Neural cell (in vitro differentiated cells): ENCODE data around the gene GTPBP3.

ENCODE experiments used
- CTCF ChIP-seq: fragments of 450-650 bp; IDR thresholded peaks from 2 replicates; pipeline ENCODE4 v1.5.1; 2014; ENCODE audit warnings: antibody characterized with exemption, mild to moderate bottlenecking, moderate library complexity; ENCODE audit not compliant: poor library complexity, severe bottlenecking
- SMC3 ChIP-seq: fragments of 450-650 bp; conservative IDR thresholded peaks from 2 replicates; pipeline ENCODE4 v1.6.1; 2014; ENCODE audit warnings: antibody characterized with exemption, mild to moderate bottlenecking, moderate library complexity; ENCODE audit not compliant: poor library complexity

DNA sequence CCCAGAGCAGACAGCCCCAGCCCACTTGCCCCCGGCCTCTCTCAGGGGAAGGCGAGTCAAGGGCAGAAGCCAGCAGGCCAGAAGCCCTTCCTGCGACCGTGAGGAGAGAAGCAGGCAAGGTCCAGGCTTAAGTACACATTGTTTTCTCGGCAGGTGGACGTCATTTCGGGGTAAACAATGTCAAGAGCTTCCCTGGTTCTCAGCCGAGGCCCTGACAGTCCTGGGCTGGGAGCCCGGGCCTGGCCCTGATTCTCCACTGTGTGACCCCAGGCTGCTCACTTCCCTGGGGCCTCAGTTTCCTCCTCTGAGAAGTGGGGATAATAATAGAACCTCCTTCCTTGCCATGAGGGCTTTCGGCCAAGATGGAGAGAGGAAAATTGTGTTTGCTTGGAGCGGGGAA is 20.4 kb downstream of the GTPBP3 start:
- TF ChIP-seq CTCF = no peak
- TF ChIP-seq SMC3 = no peak
